GM12874 (cell line): ENCODE results near the gene RAB30.

ENCODE experiments used
- CTCF ChIP-seq: IDR thresholded peaks from 2 replicates; pipeline ENCODE4 v1.5.1; 2011; ENCODE audit warnings: low read depth, mild to moderate bottlenecking, control low read depth, low read length, moderate library complexity; ENCODE audit not compliant: insufficient read depth

Gene RAB30

GRCh38 chr11:83087035-83087434 lies 15.3 kb upstream of the RAB30 start:
- no peak for TF ChIP-seq CTCF

DNA sequence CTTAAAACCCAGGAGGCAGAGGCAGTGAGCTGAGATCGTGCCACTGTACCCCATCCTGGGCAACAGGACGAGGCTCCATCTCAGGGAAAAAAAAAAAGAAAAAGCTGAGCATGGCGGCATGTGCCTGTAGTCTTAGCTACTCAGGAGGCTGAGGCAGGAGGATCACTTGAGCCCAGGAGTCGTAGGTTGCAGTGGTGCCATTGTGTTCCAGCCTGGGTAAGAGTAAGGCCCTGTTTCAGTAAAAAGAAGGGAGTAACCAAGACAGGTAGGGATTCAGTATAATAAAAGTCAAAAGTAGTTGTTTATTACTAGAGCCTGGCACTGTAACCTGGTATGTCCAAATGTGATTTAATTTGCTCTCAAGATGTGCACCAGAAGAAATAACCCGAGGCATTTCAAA lies 8.1 kb upstream of the RAB30 start:
- no peak for TF ChIP-seq CTCF

GRCh38 chr11:83078269-83078668 lies 6.6 kb upstream of the RAB30 start:
- TF ChIP-seq CTCF = no peak

- no peak for TF ChIP-seq CTCF
Measured at GRCh38 chr11:83073884-83074283, 2.2 kb upstream of the RAB30 start.

DNA sequence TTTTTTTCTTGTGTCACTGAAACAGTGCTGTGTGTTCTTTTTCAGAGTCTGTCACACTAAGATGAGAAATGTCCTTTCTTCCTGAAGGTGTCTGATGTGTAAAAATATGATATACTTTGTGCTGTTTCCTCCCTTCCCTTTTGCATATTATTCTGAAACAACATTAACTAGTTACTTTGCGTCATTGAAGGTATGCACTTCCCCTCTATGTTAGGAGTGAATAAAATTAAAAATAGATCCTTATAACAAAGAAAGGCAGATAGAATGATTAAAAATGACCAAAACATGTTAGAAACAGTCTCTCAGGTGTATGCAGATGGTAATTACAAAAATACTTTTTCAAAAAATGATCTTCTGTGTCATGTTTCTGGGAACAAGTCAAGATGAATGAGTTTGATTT lies 1.6 kb upstream of the RAB30 start:
- TF ChIP-seq CTCF = no peak

DNA sequence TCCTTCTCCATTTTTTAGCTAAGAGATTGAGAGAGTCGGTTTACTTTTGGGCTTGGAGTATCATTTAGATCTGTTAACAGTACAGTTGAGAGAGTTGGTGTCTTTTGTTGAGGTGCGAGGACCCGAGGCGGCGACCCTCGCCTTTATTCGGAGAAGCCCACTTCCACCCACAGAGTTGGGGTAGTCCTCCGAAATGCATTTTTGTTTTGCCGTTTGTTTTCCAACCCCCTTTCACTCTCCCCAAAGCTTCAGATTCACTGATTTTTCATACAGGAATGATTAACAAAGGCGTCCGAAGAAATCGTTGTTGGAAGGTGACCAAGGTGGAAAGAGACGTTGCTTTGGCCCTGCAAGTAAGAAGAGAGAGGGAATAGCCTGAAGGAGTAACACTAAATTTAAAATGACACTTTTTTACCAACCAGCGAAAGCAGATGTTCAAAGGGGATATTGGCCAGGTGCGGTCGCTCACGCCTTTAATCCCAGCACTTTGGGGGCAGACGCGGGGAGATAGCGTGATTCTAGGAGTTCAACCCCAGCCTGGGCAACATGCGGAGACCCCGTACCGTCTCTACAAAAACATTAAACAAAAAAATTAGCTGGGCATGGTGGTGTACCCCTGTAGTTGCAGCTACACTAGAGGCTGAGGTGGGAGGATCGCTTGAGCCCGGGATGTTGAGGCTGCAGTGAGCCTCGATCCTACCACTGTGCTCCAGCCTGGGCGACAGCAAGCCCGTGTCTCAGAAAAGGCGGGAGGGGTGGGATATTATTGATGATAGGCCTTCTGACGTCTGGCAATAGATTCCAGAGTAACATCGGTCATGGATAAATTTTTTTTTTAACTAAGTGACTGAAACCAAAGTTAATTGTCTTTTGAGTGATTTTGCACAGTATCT lies 899 bp upstream of the RAB30 start:
- no peak for TF ChIP-seq CTCF

DNA sequence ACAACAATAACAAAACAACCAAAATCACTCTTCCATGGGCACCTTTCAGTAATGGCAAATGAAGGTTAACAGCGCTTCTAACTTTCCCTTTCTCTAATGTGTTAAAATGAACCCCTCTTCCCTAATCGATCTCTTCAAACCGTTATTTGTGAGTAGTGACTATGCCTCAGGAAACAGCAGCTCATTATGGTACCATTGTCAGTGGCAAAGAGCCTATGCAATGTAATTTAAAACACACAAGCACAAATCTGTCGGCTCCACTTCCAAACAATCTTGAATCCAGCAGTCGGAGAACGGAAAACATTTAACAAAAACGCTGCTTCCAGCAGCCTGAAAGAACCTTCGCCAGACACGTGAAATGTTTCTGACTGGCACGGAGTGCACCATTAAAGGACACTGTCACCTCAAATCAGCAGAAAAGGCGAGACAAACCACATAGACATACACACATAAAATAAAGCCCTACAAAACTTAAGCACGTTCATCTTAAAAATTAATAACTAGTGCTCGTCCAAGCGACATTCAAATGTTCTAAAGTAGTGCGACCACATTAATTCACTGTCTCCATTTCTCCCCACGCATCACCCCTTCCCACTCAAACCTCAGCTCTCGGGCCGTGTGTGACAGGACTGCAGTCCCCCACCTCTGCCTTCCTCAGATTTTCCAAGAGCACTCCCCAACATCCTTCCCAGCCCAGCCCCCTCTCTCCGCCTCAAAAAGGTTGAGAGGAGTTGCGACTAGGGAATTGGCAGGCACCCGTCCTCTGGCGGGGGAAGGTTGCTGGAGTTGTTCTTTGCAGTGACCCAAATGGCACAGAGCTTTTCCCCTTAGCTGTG lies 748 bp downstream of the RAB30 start:
- TF ChIP-seq CTCF = no peak
